DND-41 (cell line): ENCODE results near the gene RPUSD4.

Source experiments
- ATAC-seq: fragments of 200-7000 bp; cut with Tn5 transposase; 3 replicates; pipeline ENCODE4 v1.9.1; 2021; ENCODE audit warnings: low read depth; ENCODE audit not compliant: insufficient read depth
- DNase-seq: peaks from one replicate; pipeline ENCODE4 v3.0.0-alpha.2; 2020
- H2AFZ ChIP-seq: 2 replicates; pipeline ENCODE4 v1.6.0; 2012; ENCODE audit warnings: low read depth, low read length
- H3K27ac ChIP-seq: 2 replicates; pipeline ENCODE4 v1.5.1; 2012; ENCODE audit warnings: low read length, inconsistent platforms
- H3K27me3 ChIP-seq: fragments of 200-600 bp; sonication (generic); 2 replicates; pipeline ENCODE4 v1.6.0; 2012; ENCODE audit warnings: low read length, mild to moderate bottlenecking, inconsistent platforms; ENCODE audit not compliant: insufficient read depth, poor library complexity
- H3K36me3 ChIP-seq: 2 replicates; pipeline ENCODE4 v1.5.1; 2012; ENCODE audit warnings: low read length, inconsistent platforms; ENCODE audit not compliant: insufficient read depth
- H3K4me1 ChIP-seq: 2 replicates; pipeline ENCODE4 v1.5.1; 2012; ENCODE audit warnings: mild to moderate bottlenecking, low read length; ENCODE audit not compliant: insufficient read depth
- H3K4me2 ChIP-seq: 2 replicates; pipeline ENCODE4 v1.6.0; 2012; ENCODE audit warnings: mild to moderate bottlenecking, moderate library complexity, low read length, inconsistent platforms; ENCODE audit not compliant: insufficient read depth
- H3K4me3 ChIP-seq, 2 experiments: fragments of 200-600 bp in 1 of 2; shearing (Covaris generic) in 1 of 2; 2 replicates each; pipeline ENCODE4 v1.5.1; 2012 to 2016; ENCODE audit warnings: inconsistent platforms in 2 of 2, low read length in 2 of 2, mild to moderate bottlenecking in 2 of 2, low read depth in 1 of 2, moderate library complexity in 1 of 2
- H3K79me2 ChIP-seq: 2 replicates; pipeline ENCODE4 v1.6.0; 2012; ENCODE audit warnings: low read length, inconsistent platforms; ENCODE audit not compliant: insufficient read depth
- H3K9ac ChIP-seq: 2 replicates; pipeline ENCODE4 v1.6.0; 2012; ENCODE audit warnings: low read depth, mild to moderate bottlenecking, inconsistent platforms, low read length, moderate library complexity
- H3K9me3 ChIP-seq: 2 replicates; pipeline ENCODE4 v1.5.1; 2012; ENCODE audit warnings: low read length, moderate library complexity, mild to moderate bottlenecking, inconsistent platforms; ENCODE audit not compliant: insufficient read depth, severe bottlenecking
- H4K20me1 ChIP-seq: 2 replicates; pipeline ENCODE4 v1.6.0; 2012; ENCODE audit warnings: low read length; ENCODE audit not compliant: insufficient read depth
- EZH2 ChIP-seq: IDR thresholded peaks from 3 replicates; pipeline ENCODE4 v1.6.1; 2012; ENCODE audit warnings: borderline replicate concordance, low read depth, mild to moderate bottlenecking, moderate library complexity, low read length, inconsistent platforms; ENCODE audit not compliant: severe bottlenecking
- TF ChIP-seq, protein P1 (sequence below): IDR thresholded peaks from 2 replicates; pipeline ENCODE4 v1.5.1; 2012; ENCODE audit warnings: borderline replicate concordance, low read length, moderate library complexity, mild to moderate bottlenecking; ENCODE audit not compliant: poor library complexity, severe bottlenecking; ENCODE audit errors: extremely low read depth

Gene RPUSD4

DNA sequence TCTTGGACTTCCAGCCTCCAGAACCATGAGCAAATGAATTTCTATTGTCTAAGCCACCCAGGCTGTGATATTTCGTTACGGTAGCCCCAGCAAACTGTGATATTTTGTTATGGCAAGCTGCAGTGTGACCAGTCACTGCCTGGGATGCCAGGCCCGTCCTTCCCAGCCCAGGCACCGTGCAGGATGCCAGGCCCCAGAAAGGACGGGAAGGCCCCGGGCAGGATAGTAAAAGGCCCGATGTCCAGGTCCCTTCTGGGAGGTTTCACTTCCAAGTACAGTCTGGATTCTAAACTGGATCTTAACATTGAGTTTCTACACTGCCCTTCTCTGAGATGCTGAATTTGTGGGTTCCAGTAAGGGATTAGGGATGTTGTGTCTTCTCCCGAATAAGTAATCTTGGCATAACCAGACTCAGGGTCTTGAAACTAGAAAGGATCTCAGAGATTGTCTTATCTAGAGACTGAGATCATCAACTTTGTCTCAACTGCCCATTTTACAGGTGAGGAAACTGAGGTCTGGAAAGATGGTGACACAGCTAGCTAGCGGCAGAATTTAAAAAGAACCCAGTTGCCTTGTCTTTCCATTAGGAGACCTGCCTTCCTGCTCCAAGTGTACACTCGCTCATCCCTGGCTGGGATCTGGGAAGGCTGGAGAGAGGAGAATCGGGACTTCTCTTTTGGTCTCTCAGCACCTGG lies 19.9 kb downstream of the RPUSD4 start:
- Histone ChIP-seq H3K4me2 (no peak overlapping the region), H3K27ac (no peak overlapping the region), H3K9me3 (no peaks in the 10 kb centered on the region), H2AFZ (no peak overlapping the region), H3K4me3 (no peak overlapping the region), H4K20me1 (0 out of 2 replicates have a peak, but pooled peaks cover 3% of the 10 kb centered on the region), H3K36me3 (peaks cover 53% of the 10 kb centered on the region), H3K27me3 (no peaks in the 10 kb centered on the region), H3K79me2 (no peaks in the 10 kb centered on the region), H3K9ac (no peak overlapping the region), H3K4me1 (no peaks in the 10 kb centered on the region)
- ATAC-seq: no peak
- no peak for DNase-seq
- TF ChIP-seq, protein P1, sequence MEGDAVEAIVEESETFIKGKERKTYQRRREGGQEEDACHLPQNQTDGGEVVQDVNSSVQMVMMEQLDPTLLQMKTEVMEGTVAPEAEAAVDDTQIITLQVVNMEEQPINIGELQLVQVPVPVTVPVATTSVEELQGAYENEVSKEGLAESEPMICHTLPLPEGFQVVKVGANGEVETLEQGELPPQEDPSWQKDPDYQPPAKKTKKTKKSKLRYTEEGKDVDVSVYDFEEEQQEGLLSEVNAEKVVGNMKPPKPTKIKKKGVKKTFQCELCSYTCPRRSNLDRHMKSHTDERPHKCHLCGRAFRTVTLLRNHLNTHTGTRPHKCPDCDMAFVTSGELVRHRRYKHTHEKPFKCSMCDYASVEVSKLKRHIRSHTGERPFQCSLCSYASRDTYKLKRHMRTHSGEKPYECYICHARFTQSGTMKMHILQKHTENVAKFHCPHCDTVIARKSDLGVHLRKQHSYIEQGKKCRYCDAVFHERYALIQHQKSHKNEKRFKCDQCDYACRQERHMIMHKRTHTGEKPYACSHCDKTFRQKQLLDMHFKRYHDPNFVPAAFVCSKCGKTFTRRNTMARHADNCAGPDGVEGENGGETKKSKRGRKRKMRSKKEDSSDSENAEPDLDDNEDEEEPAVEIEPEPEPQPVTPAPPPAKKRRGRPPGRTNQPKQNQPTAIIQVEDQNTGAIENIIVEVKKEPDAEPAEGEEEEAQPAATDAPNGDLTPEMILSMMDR: no peak
- TF ChIP-seq EZH2: no peak

- H3K9me3 ChIP-seq: no peaks in the 10 kb centered on the region
- H3K27ac ChIP-seq: no peak overlapping the region
- H3K79me2 ChIP-seq: no peaks in the 10 kb centered on the region
Observed at GRCh38 chr11:126190792-126191191, 20.7 kb downstream of the RPUSD4 start.

DNA sequence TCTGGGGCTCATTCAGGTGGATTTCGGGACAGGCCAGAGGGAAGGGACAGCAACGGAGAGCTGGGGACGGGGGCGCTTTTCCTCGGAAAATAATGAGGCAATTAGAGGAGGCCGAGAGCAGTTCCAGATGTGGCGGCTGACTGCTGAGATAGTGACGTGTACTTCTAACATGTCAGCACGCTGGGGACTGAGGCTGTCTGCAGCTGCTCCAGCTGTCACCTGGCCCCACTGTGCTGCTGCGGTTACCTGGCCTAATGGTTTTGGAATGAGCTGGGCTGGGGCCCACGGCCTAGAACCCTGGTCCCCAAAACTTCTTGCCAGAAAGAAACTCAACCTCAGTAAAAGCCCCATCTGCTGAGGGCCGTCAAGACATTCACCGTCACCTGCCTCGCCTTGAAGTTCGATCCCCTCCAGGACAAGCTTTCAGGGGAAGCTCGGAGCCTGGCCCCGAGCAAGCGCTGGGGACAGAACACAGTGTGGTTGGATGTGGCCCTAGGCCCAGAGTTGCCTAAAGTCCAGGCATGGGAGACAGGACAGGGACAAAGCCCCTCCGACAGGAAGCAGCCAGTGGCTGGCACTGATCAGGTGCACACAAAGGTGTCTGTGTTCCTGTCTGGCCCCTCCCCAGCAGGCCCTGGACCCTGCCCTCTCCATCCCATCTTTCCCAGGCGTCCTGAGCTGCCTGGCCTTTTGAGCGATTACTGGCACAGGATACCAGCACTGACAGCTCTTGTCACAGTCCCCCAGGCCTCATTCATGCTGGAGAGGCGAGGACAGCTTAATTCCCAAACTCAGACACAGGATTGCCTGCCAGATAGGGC lies 22.1 kb downstream of the RPUSD4 start:
- Histone ChIP-seq H3K4me2 (no peak overlapping the region), H4K20me1 (0 out of 2 replicates have a peak, but pooled peaks cover 3% of the 10 kb centered on the region), H3K27ac (no peak overlapping the region), H3K36me3 (peaks cover 39% of the 10 kb centered on the region), H3K4me1 (no peaks in the 10 kb centered on the region), H3K79me2 (no peaks in the 10 kb centered on the region), H3K4me3 (no peak overlapping the region), H3K9me3 (no peaks in the 10 kb centered on the region), H3K9ac (no peak overlapping the region), H3K27me3 (no peaks in the 10 kb centered on the region), H2AFZ (no peak overlapping the region)
- DNase-seq (no peak), ATAC-seq (no peak)
- no peak for TF ChIP-seq EZH2
- TF ChIP-seq, protein P1: no peak

More at GRCh38 chr11:126190792-126191191, 20.7 kb downstream of the RPUSD4 start:
- H2AFZ ChIP-seq: no peak overlapping the region
- ATAC-seq (no peak), DNase-seq (no peak)
- no peaks in the 10 kb centered on the region for H3K27me3 ChIP-seq
- peaks cover 47% of the 10 kb centered on the region for H3K36me3 ChIP-seq
- no peak overlapping the region for H3K4me2 ChIP-seq
- no peak for TF ChIP-seq EZH2
- TF ChIP-seq, protein P1: no peak
- no peak overlapping the region for H3K4me3 ChIP-seq
- no peak overlapping the region for H3K9ac ChIP-seq
- H3K4me1 ChIP-seq: no peaks in the 10 kb centered on the region
- 0 out of 2 replicates have a peak, but pooled peaks cover 3% of the 10 kb centered on the region for H4K20me1 ChIP-seq
